Transverse colon (tissue), 3 donors: ENCODE data around the gene SPTB.
A peak's percentile ranks its signal among the peaks of the same experiment; 100 is the strongest.

ENCODE experiments used
- CTCF ChIP-seq, 5 experiments: fragments of 200-600 bp in 3 of 5; fragments of 450-650 bp in 2 of 5; sonication (generic) in 3 of 5; IDR thresholded peaks; 1 replicate in 2 of 5; 2 replicates in 3 of 5; pipeline ENCODE4 v1.5.1; 2016 to 2017; ENCODE audit warnings: antibody characterized with exemption in 5 of 5, inconsistent platforms in 3 of 5, mild to moderate bottlenecking in 2 of 5, moderate library complexity in 1 of 5
- EP300 ChIP-seq: sonication (generic); formaldehyde crosslinking; IDR thresholded peaks from one replicate; pipeline ENCODE4 v1.6.1; 2017; ENCODE audit warnings: antibody characterized with exemption, low read depth

- TF ChIP-seq CTCF (IDR thresholded peaks at IDR 0.05) = peak; percentile 59 to 72 (median 68)
- no peak for TF ChIP-seq EP300
Observed at GRCh38 chr14:64760146-64760755, 119.5 kb downstream of the SPTB start.
